ENCODE measurements around the gene DHRS1.

- TF ChIP-seq CTCF (IDR thresholded peaks at IDR 0.05) (no peak), POLR2A (IDR thresholded peaks at IDR 0.05) (no peak), EP300 (IDR thresholded peaks at IDR 0.05) (no peak), POLR2AphosphoS5 (IDR thresholded peaks at IDR 0.05) (no peak)
Measured at GRCh38 chr14:24322672-24323071, 23.1 kb upstream of the DHRS1 start.

Data from suprapubic skin (tissue), 4 donors.